NCI-H1930 (cell line): ENCODE data around the gene MPP2.
"Not testable (repeated sequence)": the region's sequence is repeated elsewhere in the genome, so short reads cannot be mapped to it uniquely, and the experiment has no call there.

Experiments
- DNase-seq, 2 experiments: peaks; one replicate each; lab custom pipeline; 2025; lab: John Stamatoyannopoulos, UW

Gene MPP2

GRCh38 chr17:43901861-43902589, 5.3 kb downstream of the MPP2 start:
- DNase-seq, result no peak

DNA sequence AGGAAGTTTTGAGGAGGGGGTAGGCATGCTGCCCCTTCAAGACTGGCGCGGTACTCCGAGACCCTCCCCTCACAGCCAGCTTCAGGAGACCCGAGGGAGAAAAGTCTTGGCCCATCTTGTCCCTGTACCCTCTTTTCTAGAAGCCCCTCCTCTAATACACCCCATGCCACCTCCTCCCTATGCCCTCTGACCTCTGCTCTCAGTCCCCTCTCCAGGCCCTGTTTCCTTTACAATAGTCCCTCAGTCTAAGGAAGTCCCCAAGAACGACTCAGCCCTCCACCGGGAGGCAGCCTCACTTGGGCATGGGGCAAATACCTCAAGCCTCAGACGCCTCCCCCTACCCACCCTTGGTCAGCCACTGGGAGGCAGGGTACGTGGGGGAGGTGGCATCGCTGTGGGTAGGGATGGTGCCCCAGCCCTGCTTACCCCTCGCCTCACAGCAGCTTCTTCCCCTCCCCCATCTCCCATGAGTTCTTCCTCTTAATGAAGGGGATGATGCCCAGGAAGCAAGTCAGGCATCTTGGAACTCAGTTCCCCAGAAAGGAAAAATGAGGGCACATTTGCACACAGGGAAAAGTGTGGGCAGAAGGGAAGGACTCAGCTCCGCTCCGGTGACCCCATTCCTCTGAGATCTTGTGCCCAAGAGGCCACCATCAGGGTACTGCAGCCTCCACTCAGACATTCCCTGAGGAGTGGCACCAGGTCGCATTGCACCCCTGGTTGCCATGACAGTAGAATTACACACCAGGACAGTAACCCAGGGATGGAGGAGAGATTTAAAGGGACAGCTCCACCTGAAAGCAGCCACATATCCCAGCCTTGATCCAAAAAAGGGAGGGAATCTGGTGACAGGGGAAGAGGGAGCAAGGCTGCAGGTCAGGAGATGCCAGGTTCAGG, 6.2 kb downstream of the MPP2 start:
- peak in 1 of 2 experiments; percentile 7 for DNase-seq

DNA sequence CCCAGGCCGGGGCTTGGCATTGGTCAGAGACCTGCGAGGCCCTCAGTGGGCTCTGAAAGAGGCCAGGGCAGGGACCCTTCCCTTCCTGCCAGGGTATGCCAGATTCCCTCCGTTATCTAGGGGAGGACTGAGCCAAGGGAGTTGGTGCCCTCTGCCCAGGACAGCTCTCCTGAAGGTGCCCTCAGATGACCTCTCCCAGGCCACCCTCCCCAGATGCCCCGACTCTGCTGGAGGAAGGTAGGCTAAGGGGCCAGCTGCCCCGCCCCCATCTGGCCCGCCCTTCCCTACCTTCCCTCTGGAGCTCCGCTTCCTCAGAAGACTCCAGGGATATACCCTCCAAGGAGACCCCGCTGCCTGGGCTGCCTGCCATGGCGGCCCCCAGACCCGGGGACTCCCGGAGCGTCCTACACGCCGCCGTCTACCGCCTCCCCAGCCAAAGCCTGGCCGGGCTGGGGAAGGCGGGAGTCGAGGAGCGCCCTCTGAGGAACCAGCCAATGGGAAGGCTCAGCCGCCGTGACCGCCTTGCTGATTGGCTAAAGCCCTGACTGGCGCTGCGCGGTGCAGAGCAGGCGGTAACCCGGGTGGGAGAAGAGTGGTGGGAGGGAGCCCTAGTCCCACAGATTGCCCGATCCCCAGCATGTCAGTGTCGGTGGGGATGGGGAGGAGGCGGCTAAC, 7.0 kb downstream of the MPP2 start:
- peak; percentile 81 to 86 for DNase-seq

DNA sequence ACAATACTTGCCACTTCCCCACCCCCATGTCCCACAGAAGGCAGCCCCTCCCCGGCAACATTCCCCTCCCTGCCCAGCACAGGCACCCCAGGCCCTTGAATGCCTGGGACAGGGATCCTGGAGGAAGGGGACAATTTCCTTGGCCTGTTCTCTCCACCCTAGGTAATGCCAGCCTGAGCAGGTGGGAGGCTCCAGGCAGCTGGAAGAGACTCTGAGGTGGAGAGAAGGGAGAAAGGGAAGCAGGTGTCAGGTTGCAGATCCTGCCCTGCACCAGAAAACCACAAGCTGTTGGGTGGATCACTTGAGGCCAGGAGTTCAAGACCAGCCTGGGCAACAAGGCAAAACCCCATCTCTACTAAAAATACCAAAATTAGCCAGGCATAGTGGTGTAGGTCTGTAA, 8.9 kb downstream of the MPP2 start:
- DNase-seq, result no peak

DNA sequence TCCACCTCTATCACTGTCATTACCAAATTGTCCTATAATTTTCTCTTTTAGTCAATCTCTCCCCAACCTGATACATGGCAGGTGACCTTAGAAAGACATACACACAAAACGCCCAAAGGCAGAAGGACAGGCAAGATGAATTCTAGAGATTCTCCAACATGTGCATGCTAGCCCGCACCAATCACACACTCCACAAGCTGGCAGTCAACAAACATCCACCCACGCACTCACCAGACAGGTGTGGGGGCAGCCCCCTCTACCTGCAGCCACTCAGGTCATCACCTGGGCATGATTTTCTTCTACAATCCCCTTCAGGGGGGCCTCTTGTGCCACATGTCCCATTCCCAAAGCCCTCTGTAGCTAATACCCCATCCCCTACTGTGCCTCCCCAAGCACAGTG, 9.5 kb downstream of the MPP2 start:
- no peak for DNase-seq

- DNase-seq, result not testable (repeated sequence)
These were observed 12.8 kb downstream of the MPP2 start for GRCh38 chr17:43894494-43894893.

GRCh38 chr17:43892647-43892952, 14.7 kb downstream of the MPP2 start:
- no peak for DNase-seq

GRCh38 chr17:43891851-43892646, 15.3 kb downstream of the MPP2 start:
- DNase-seq, result no peak

GRCh38 chr17:43890240-43890639, 17.1 kb downstream of the MPP2 start:
- no peak for DNase-seq

DNA sequence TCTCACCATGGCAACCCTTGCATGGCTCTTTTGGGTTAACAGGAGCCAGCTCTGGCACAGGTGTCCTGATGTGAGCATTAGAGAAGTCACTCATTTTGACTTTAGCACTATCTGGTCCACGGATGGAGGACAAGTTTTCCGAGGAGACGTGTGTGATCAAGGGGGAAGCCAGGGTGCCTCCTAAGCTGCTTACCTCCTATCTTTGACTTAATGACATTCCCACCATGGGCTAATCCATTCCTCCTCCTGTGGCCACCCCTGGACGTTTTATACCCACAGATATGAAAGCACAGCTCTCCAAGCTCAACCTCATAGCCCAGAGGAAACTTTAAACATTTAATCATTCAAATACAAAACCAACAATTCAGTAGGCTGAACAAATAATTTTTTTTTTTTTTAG, 18.8 kb downstream of the MPP2 start:
- no peak for DNase-seq

DNA sequence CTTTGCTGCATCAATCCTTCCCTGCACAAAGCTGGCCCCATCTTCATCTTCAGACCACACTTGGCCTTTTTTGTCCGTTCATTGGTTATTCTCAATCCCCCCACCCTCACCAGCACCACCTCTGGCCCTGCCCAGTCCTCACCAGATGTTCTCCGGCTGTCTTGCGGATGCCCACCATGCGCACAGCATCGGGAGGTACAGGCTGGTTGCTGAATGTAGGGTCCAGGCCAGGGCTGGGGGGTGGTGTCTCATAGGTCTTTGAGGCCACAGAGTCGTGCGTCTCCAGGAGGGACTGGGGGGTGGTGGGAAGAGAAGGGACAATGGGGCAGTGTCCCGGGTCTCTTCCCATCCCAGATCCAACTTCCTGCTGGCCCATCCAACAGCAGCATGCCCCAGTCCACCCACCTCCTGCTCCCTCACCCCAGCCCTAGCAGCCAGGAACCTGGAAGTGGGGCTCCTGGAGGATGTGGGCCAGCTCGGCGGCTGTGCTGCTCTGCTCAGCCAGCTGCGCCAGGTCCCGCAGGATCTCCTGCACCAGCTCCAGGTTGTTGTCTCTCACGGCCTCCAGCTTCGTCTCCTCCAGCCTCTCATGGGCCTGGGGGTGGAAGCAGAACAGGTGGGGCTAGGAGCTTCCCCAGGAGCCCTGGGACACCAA, 24.4 kb downstream of the MPP2 start:
- DNase-seq, result no peak

DNA sequence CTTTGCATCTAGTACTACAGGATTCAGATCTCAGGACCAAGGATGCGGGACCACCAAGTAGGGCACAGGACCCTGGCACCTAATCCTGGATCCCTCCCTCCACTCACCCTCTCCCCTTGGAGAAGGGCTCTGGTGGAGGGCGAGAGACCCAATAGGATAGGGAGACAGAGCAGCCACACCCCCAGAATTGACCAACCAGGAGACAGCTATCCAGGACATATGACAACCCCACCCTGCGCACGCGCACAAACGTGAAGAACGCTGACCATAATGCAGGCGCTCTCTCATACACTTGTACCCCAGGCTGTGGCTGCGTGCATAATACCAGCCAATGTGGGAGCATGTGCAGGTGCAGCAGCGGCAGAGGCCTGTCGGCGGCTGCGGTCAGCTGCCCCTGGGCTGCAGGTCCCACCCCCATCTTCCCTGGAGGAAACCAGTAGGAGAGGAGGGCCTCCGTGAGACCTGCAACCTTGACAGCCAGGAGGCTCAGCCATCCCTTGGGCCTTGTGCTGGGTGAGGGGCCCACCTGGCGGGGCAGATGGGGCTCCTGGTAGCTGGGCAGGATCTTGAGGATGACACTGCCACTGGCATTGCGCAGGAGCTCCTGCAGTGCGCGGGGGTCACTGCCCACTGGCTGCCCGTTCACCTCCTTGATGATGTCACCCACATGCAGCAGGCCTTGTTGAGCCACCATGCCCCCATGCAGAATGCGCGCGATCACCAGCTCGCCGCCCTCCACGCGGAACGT, 25.4 kb downstream of the MPP2 start:
- DNase-seq, result no peak

DNA sequence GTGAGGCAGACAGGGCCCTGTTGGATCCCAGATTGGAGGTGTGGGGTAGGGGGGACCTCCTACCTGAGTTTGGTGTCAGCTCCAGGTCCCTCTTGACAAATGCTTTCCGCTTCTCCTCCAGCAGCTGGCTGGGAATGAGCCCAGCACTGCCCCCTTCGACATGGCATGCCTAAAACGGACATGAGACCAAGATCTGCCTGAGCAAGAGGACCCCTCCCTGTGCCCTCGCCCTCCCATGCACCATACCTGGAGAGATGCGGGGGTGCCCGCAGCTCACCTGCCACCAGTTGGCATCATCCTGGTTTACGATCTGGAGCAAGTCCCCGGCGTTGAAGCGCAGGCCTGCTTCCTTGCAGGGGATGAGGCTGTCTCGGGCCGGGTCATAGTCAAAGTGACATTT, 26.2 kb downstream of the MPP2 start:
- no peak for DNase-seq

GRCh38 chr17:43880420-43880991, 26.8 kb downstream of the MPP2 start:
- peak; percentile 12 to 19 for DNase-seq

- no peak for DNase-seq
These were observed 27.5 kb downstream of the MPP2 start for GRCh38 chr17:43879723-43880419.

GRCh38 chr17:43878260-43879175, 28.8 kb downstream of the MPP2 start:
- peak; percentile 25 to 59 for DNase-seq

- DNase-seq, result no peak
These were observed 29.7 kb downstream of the MPP2 start for GRCh38 chr17:43877451-43878155.

- no peak for DNase-seq
These were observed 30.3 kb downstream of the MPP2 start for GRCh38 chr17:43877031-43877430.
